ENCODE results near the gene ESD. TPM values are rescaled to one million over a fixed set of nuclear protein-coding genes. Genes with fewer than 3 reads are reported as not detected.
"Not testable (repeated sequence)": the region's sequence is repeated elsewhere in the genome, so short reads cannot be mapped to it uniquely, and the experiment has no call there.

ESD gene
- total RNA-seq, 1 experiment from 2014 or later = 68.3 TPM

DNA sequence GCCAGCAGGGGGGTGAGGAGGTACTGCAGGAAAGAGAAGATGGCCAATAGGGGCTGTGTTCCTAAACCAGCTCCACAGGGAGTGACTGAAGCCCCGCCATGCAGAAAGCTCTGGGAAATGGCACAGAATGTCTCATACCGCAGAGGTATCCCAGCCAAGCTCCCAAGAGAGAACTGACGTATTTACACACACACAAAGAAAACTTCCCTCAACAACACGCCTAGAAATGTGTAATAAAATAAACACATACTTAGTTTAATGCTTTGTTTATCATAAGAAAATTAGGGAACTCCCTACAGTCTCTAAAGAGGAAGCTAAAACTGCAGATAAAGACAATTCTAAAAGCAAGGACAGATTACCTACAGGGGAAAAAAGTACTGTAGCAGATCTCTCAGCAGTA, 40.0 kb downstream of the ESD start:
- no peaks in the 10 kb centered on the region for H3K4me1 ChIP-seq (ENCODE audit: control insufficient read depth, insufficient read depth, low read length)
- no TSS peak for BruUV-seq (replicated peaks)
- intact Hi-C loops (cut with micrococcal nuclease; ENCODE audit: unreplicated experiment) (no loop called here), in situ Hi-C loops (cut with HindIII; ENCODE audit: low pct_unique_long_range_greater_than_20kb, low sequenced_read_pairs) (no loop called here)
- H3K36me3 ChIP-seq (ENCODE audit: control insufficient read depth, insufficient read depth, low read length) = no peaks in the 10 kb centered on the region
- no peak overlapping the region for H3K4me3 ChIP-seq (ENCODE audit: low read depth in 2 of 2, low read length in 2 of 2)
- no peaks in the 10 kb centered on the region for H3K27me3 ChIP-seq (ENCODE audit: control insufficient read depth, insufficient read depth, low read length)
- no peak overlapping the region for H3K27ac ChIP-seq (ENCODE audit: low read length)
- TF ChIP-seq SIN3A (IDR thresholded peaks at IDR 0.05; ENCODE audit: borderline replicate concordance, insufficient read depth, low read depth, low read length) = no peak
- TF ChIP-seq TCF7L2 (IDR thresholded peaks at IDR 0.05; ENCODE audit: low read depth, low read length) = no peak
- no peak for TF ChIP-seq POLR2AphosphoS5 (IDR thresholded peaks at IDR 0.05; ENCODE audit: low read depth, low read length)
- TF ChIP-seq REST (IDR thresholded peaks at IDR 0.05; ENCODE audit: insufficient read depth in 1 of 2, low read depth in 2 of 2, low read length in 1 of 2) = no peak
- no peak for TF ChIP-seq CTCF (IDR thresholded peaks at IDR 0.05)
- POLR2A ChIA-PET = no interaction called here
- H3K9me3 ChIP-seq (ENCODE audit: control insufficient read depth, insufficient read depth, low read depth, low read length) = no peaks in the 10 kb centered on the region
- no peak for DNase-seq (ENCODE audit: low read depth, low spot score)
- ATAC-seq = no peak
- CTCF ChIA-PET = no interaction called here

GRCh38 chr13:46755508-46755907, 41.5 kb downstream of the ESD start:
- H3K4me3 ChIP-seq (ENCODE audit: low read depth in 2 of 2, low read length in 2 of 2); POLR2A ChIA-PET; H3K4me1 ChIP-seq (ENCODE audit: control insufficient read depth, insufficient read depth, low read length); intact Hi-C loops (cut with micrococcal nuclease; ENCODE audit: unreplicated experiment); H3K27ac ChIP-seq (ENCODE audit: low read length); DNase-seq (ENCODE audit: low read depth, low spot score); ATAC-seq; H3K36me3 ChIP-seq (ENCODE audit: control insufficient read depth, insufficient read depth, low read length); CTCF ChIA-PET; BruUV-seq (replicated peaks); H3K9me3 ChIP-seq (ENCODE audit: control insufficient read depth, insufficient read depth, low read depth, low read length); H3K27me3 ChIP-seq (ENCODE audit: control insufficient read depth, insufficient read depth, low read length); in situ Hi-C loops (cut with HindIII; ENCODE audit: low pct_unique_long_range_greater_than_20kb, low sequenced_read_pairs): not testable (repeated sequence)

- no peak overlapping the region for H3K27ac ChIP-seq (ENCODE audit: low read length)
- in situ Hi-C loops (cut with HindIII; ENCODE audit: low pct_unique_long_range_greater_than_20kb, low sequenced_read_pairs) = no loop called here
- no peak for ATAC-seq
- TF ChIP-seq POLR2AphosphoS5 (IDR thresholded peaks at IDR 0.05; ENCODE audit: low read depth, low read length) = no peak
- TF ChIP-seq SIN3A (IDR thresholded peaks at IDR 0.05; ENCODE audit: borderline replicate concordance, insufficient read depth, low read depth, low read length) = no peak
- no peak for TF ChIP-seq REST (IDR thresholded peaks at IDR 0.05; ENCODE audit: insufficient read depth in 1 of 2, low read depth in 2 of 2, low read length in 1 of 2)
- no peak for TF ChIP-seq CTCF (IDR thresholded peaks at IDR 0.05)
- no peak for TF ChIP-seq TCF7L2 (IDR thresholded peaks at IDR 0.05; ENCODE audit: low read depth, low read length)
- no peaks in the 10 kb centered on the region for H3K4me1 ChIP-seq (ENCODE audit: control insufficient read depth, insufficient read depth, low read length)
- CTCF ChIA-PET = no interaction called here
- no peaks in the 10 kb centered on the region for H3K27me3 ChIP-seq (ENCODE audit: control insufficient read depth, insufficient read depth, low read length)
- H3K4me3 ChIP-seq (ENCODE audit: low read depth in 2 of 2, low read length in 2 of 2) = no peak overlapping the region
- H3K9me3 ChIP-seq (ENCODE audit: control insufficient read depth, insufficient read depth, low read depth, low read length) = no peaks in the 10 kb centered on the region
- no peaks in the 10 kb centered on the region for H3K36me3 ChIP-seq (ENCODE audit: control insufficient read depth, insufficient read depth, low read length)
- no peak for DNase-seq (ENCODE audit: low read depth, low spot score)
- intact Hi-C loops (cut with micrococcal nuclease; ENCODE audit: unreplicated experiment) = no loop called here
- no TSS peak for BruUV-seq (replicated peaks)
- POLR2A ChIA-PET = no interaction called here
These were observed 42.1 kb downstream of the ESD start for GRCh38 chr13:46754812-46755211.
